H1 (cell line): ENCODE data around the gene SEC14L5. TPM values are rescaled to one million over a fixed set of nuclear protein-coding genes. Genes with fewer than 3 reads are reported as not detected.

ENCODE experiments used
- CTCF ChIA-PET: fragments of 300-600 bp; sonication (Branson Sonifier 250); formaldehyde crosslinking; loops from one replicate; lab custom pipeline; 2021; ENCODE audit not compliant: partially characterized antibody; lab: Charles Lee
- POLR2A ChIA-PET: fragments of 300-600 bp; sonication (Branson Sonifier 250); formaldehyde crosslinking; loops from one replicate; lab custom pipeline; 2021; ENCODE audit warnings: inconsistent platforms; ENCODE audit not compliant: partially characterized antibody; lab: Charles Lee
- DNase-seq, 2 experiments: peaks; one replicate each; pipeline versions ENCODE4 v3.0.0 to v3.0.0-alpha.2; 2010 to 2022; ENCODE audit warnings: low spot score in 2 of 2, low read depth in 1 of 2, mixed read lengths in 1 of 2
- FAIRE-seq: peaks from 2 replicates; lab custom pipeline; 2011; peaks lifted over from hg19 to GRCh38; lab: Jason Lieb, UNC
- H2AFZ ChIP-seq: 2 replicates; pipeline ENCODE4 v1.8.1; 2012; ENCODE audit warnings: low read length, inconsistent platforms
- H2AK5ac ChIP-seq: 2 replicates; pipeline ENCODE4 v1.6.1; 2013; ENCODE audit warnings: low read depth, low read length
- H2BK120ac ChIP-seq: replicated peaks from 2 replicates; pipeline ENCODE3; 2013; ENCODE audit warnings: low read depth, low read length, inconsistent platforms
- H2BK12ac ChIP-seq: 2 replicates; pipeline ENCODE4 v1.6.1; 2013; ENCODE audit warnings: low read depth, low read length
- H2BK15ac ChIP-seq: 2 replicates; pipeline ENCODE4 v1.6.1; 2013; ENCODE audit warnings: low read length
- H2BK20ac ChIP-seq: 2 replicates; pipeline ENCODE4 v1.6.1; 2013; ENCODE audit warnings: low read length
- H2BK5ac ChIP-seq: 2 replicates; pipeline ENCODE4 v1.6.1; 2013; ENCODE audit warnings: low read depth, low read length
- H3K14ac ChIP-seq: 2 replicates; pipeline ENCODE4 v1.6.1; 2013; ENCODE audit warnings: inconsistent platforms; ENCODE audit not compliant: insufficient read length
- H3K18ac ChIP-seq: 2 replicates; pipeline ENCODE4 v1.6.1; 2013; ENCODE audit warnings: low read length; ENCODE audit errors: extremely low read depth
- H3K23ac ChIP-seq: 2 replicates; pipeline ENCODE4 v1.6.1; 2013; ENCODE audit warnings: inconsistent platforms; ENCODE audit not compliant: insufficient read length
- H3K23me2 ChIP-seq: 2 replicates; pipeline ENCODE4 v1.6.1; 2013; ENCODE audit warnings: low read depth, low read length
- H3K27ac ChIP-seq: 2 replicates; pipeline ENCODE4 v1.6.1; 2011; ENCODE audit warnings: low read depth, low read length, inconsistent platforms
- H3K27me3 ChIP-seq, 4 experiments: replicated peaks in 1 of 4; 1 replicate in 1 of 4; 2 replicates in 3 of 4; pipeline versions ENCODE4 v1.6.1 to v1.8.1; 2011 to 2013; ENCODE audit warnings: low read length in 3 of 4, mild to moderate bottlenecking in 3 of 4, inconsistent platforms in 2 of 4, mixed read lengths in 2 of 4, moderate library complexity in 1 of 4; ENCODE audit not compliant: control insufficient read depth in 3 of 4, insufficient read depth in 3 of 4; ENCODE audit errors: extremely low read depth in 1 of 4
- H3K36me3 ChIP-seq, 4 experiments: 2 replicates each; pipeline versions ENCODE4 v1.6.1 to v1.8.1; 2011 to 2013; ENCODE audit warnings: mild to moderate bottlenecking in 4 of 4, low read length in 3 of 4, moderate library complexity in 2 of 4, control low read depth in 1 of 4, inconsistent platforms in 1 of 4; ENCODE audit not compliant: insufficient read depth in 4 of 4, control insufficient read depth in 2 of 4
- H3K4ac ChIP-seq: replicated peaks from 2 replicates; pipeline ENCODE3; 2013; ENCODE audit warnings: low read length, low read depth, mixed read lengths, inconsistent platforms; ENCODE audit not compliant: insufficient read length
- H3K4me1 ChIP-seq, 4 experiments: replicated peaks in 1 of 4; 1 replicate in 1 of 4; 2 replicates in 3 of 4; pipeline versions ENCODE4 v1.6.1 to v1.8.1; 2011 to 2013; ENCODE audit warnings: low read length in 3 of 4, inconsistent platforms in 2 of 4, mixed read lengths in 1 of 4; ENCODE audit not compliant: insufficient read depth in 4 of 4, control insufficient read depth in 3 of 4
- H3K4me2 ChIP-seq, 2 experiments: 2 replicates each; pipeline versions ENCODE4 v1.6.1 to v1.8.1; 2011 to 2013; ENCODE audit warnings: low read depth in 2 of 2, low read length in 2 of 2, control low read depth in 1 of 2, inconsistent platforms in 1 of 2, mild to moderate bottlenecking in 1 of 2; ENCODE audit not compliant: insufficient read depth in 1 of 2
- H3K4me3 ChIP-seq, 4 experiments: fragments of 200-600, 300-600 bp in 1 of 4; sonication (generic), shearing (Covaris generic), sonication (Bioruptor Twin) in 1 of 4; 2 replicates each; pipeline versions ENCODE4 v1.5.1 to v1.8.1; 2011 to 2016; ENCODE audit warnings: low read length in 4 of 4, low read depth in 3 of 4, control low read depth in 2 of 4, inconsistent platforms in 2 of 4, mild to moderate bottlenecking in 2 of 4, mixed read lengths in 1 of 4, moderate library complexity in 1 of 4; ENCODE audit not compliant: insufficient read depth in 2 of 4; ENCODE audit errors: extremely low read depth in 1 of 4
- H3K56ac ChIP-seq: replicated peaks from 2 replicates; pipeline ENCODE3; 2013; ENCODE audit warnings: low read depth, mild to moderate bottlenecking, mixed read lengths, low read length, inconsistent platforms; ENCODE audit not compliant: insufficient read length
- H3K79me1 ChIP-seq: 2 replicates; pipeline ENCODE4 v1.6.1; 2013; ENCODE audit warnings: low read depth, low read length, control low read depth
- H3K79me2 ChIP-seq, 2 experiments: 2 replicates each; pipeline versions ENCODE4 v1.6.1 to v1.8.1; 2012 to 2013; ENCODE audit warnings: low read length in 2 of 2, mild to moderate bottlenecking in 2 of 2, inconsistent platforms in 1 of 2; ENCODE audit not compliant: insufficient read depth in 2 of 2, control insufficient read depth in 1 of 2
- H3K9ac ChIP-seq, 4 experiments: replicated peaks in 1 of 4; 1 replicate in 1 of 4; 2 replicates in 3 of 4; pipeline versions ENCODE4 v1.6.1 to v1.8.1; 2011 to 2013; ENCODE audit warnings: low read depth in 3 of 4, low read length in 3 of 4, control low read depth in 2 of 4, mild to moderate bottlenecking in 2 of 4, moderate library complexity in 2 of 4, inconsistent platforms in 1 of 4; ENCODE audit errors: extremely low read depth in 1 of 4
- H3K9me3 ChIP-seq, 2 experiments: 2 replicates each; pipeline versions ENCODE4 v1.6.1 to v1.8.1; 2012 to 2013; ENCODE audit warnings: mild to moderate bottlenecking in 2 of 2, moderate library complexity in 2 of 2, control low read depth in 1 of 2, inconsistent platforms in 1 of 2, low read depth in 1 of 2, low read length in 1 of 2, mixed read lengths in 1 of 2; ENCODE audit not compliant: insufficient read depth in 2 of 2
- H4K20me1 ChIP-seq, 2 experiments: replicated peaks in 1 of 2; 2 replicates each; pipeline versions ENCODE3 to v1.8.1; 2011 to 2013; ENCODE audit warnings: inconsistent platforms in 2 of 2, low read length in 2 of 2, mild to moderate bottlenecking in 1 of 2; ENCODE audit not compliant: insufficient read depth in 2 of 2, control insufficient read depth in 1 of 2
- H4K5ac ChIP-seq: 2 replicates; pipeline ENCODE4 v1.6.1; 2013; ENCODE audit warnings: low read length, low read depth, mixed read lengths, inconsistent platforms; ENCODE audit not compliant: insufficient read length
- H4K8ac ChIP-seq: 2 replicates; pipeline ENCODE4 v1.8.0; 2013; ENCODE audit warnings: mild to moderate bottlenecking, moderate library complexity, low read length, inconsistent platforms; ENCODE audit not compliant: insufficient read depth; ENCODE audit errors: extremely low read depth
- H4K91ac ChIP-seq: replicated peaks from 2 replicates; pipeline ENCODE3; 2013; ENCODE audit warnings: low read length, mixed read lengths, inconsistent platforms; ENCODE audit not compliant: insufficient read length
- CREB1 ChIP-seq: IDR thresholded peaks from 2 replicates; pipeline ENCODE4 v1.6.1; 2012; ENCODE audit warnings: inconsistent platforms
- KDM1A ChIP-seq: fragments of 200-600, 300-600 bp; sonication (generic); IDR thresholded peaks from 2 replicates; pipeline ENCODE4 v1.7.1; 2016; ENCODE audit warnings: mild to moderate bottlenecking, low read length, borderline replicate concordance
- WGBS, 2 experiments: shearing (Covaris generic) in 1 of 2; methylation state at CpG; one replicate each; pipeline versions ENCODE4 v1.1.6 to v1.1.7; 2013 to 2015; ENCODE audit warnings: low lambda C conversion rate in 2 of 2, mixed read lengths in 2 of 2, inconsistent platforms in 1 of 2, low coverage in 1 of 2, missing lambda C conversion rate in 1 of 2; ENCODE audit not compliant: insufficient replicate concordance in 2 of 2, insufficient coverage in 1 of 2, insufficient read length in 1 of 2; ENCODE audit errors: extremely low coverage in 1 of 2, missing lambda C conversion rate in 1 of 2; 5-methylcytosine and 5-hydroxymethylcytosine counted together
- polyA plus RNA-seq, 7 experiments: library from polyadenylated mRNA; depleted of rRNA in 3 of 7; stranded (reverse) in 5 of 7; unstranded in 2 of 7; fragments of >200 nt in 5 of 7; fragments of 200-250 nt in 2 of 7; gene quantifications; 1 replicate in 5 of 7; 2 replicates in 1 of 7; 4 replicates in 1 of 7; pipeline versions ENCODE4 v1.2.1 to v1.2.3, GENCODE V29; 2011 to 2013; ENCODE audit warnings: missing spikeins in 2 of 7, mixed read lengths in 2 of 7
- total RNA-seq: library from RNA; stranded (reverse); fragmentation: NEBNext Ultra II Directional; extraction: Animal tissue kit (Norgen Biotek cat#: 25700); gene quantifications from 2 replicates; pipeline ENCODE4 v1.2.1, GENCODE V29; 2021

SEC14L5 gene
- total and polyA plus RNA-seq, 2 of the 8 experiments (the other 6 are each of a cell fraction or from before 2014, with no cell fraction given) = 1.9 to 3.0 TPM

DNA sequence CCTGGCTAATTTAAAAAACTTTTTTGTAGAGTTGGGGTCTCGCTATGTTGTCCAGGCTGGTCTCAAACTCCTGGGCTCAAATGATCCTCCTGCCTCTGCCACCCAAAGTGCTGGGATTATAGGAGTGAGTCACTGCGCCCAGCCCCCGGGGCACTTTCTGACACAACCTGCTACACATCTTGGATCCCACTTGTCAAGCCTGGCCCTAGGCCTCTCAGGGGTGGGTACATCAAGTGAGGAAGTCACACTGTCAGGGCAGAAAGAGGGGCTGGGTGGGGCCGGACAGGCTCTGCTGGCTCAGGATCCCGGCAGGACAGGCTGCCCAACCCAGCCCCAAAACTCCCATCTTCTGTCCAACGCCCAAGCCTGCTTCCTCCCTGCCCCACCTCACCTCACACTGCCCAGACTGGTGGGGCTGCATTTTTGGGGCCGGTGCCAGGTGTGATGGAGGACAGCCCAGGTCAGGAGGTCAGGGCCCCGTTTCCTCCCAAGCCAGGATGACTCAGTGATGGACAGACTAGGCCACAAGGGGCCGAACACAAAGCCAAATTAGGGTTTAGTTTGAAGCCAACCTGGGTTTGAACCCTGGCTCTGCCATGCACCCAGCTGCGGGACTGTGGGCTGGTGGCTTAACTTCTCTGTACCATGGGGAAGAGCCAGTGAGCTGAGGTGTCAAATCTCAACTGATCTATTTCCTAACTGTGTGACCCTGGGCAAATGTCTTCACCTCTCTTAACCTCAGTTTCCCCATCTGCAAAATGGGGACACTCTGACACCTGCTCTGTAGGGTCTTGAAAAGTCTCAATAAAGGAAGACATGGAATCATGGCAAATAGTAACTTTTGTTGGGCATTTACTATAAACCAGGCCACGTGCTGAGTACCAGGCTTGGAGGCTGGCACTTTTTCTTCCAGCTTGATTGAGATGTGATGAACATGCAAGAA, 12.3 kb upstream of the SEC14L5 start:
- Histone ChIP-seq H3K4me2 (no peak overlapping the region), H3K9me3 (no peaks in the 10 kb centered on the region)

More for the DNA sequence above, 12.3 kb upstream of the SEC14L5 start:
- Histone ChIP-seq H3K79me2 (no peaks in the 10 kb centered on the region), H2BK120ac (no peak overlapping the region), H3K9ac (no peak overlapping the region), H2BK20ac (no peak overlapping the region), H2BK15ac (0 out of 2 replicates have a peak overlapping the region, but pooled peaks have one; percentile 12), H3K56ac (no peak overlapping the region), H3K4ac (no peak overlapping the region), H4K5ac (no peak overlapping the region), H3K36me3 (no peaks in the 10 kb centered on the region), H4K20me1 (no peaks in the 10 kb centered on the region), H3K14ac (no peak overlapping the region), H2BK5ac (peak overlapping the region; percentile 56; the same call in 1 of the 2 replicates), H4K91ac (no peak overlapping the region), H2AFZ (no peak overlapping the region), H2BK12ac (no peak overlapping the region; the same call in 1 of the 2 replicates), H2AK5ac (no peak overlapping the region), H3K4me3 (no peak overlapping the region), H3K23ac (no peak overlapping the region), H4K8ac (no peak overlapping the region), H3K27me3 (no peaks in the 10 kb centered on the region), H3K4me1 (peaks cover 20 to 46% (median 33%) of the 10 kb centered on the region in 4 experiments), H3K23me2 (peaks cover 8% of the 10 kb centered on the region; the same call in 1 of the 2 replicates), H3K18ac (no peak overlapping the region), H3K79me1 (no peaks in the 10 kb centered on the region), H3K27ac (no peak overlapping the region)
- CTCF ChIA-PET = interaction anchor here (0.9 to 1.5 kb wide), 4 partner anchors 8 to 13 kb away, joined by 3 to 4 read pairs (median 4); partner anchors contain the start of gene PPL
- POLR2A ChIA-PET = interaction anchor here (1.5 kb wide), 1 partner anchor 12 kb away, joined by 5 read pairs; the partner anchor contains the start of gene SEC14L5
- WGBS, 2 experiments = 84% methylated on average over 11 of the region's 11 CpGs; no CpG with 5 or more reads in 1 of the 2 experiments
- TF ChIP-seq KDM1A (peak; percentile 71; the same call in 1 of the 2 replicates), CREB1 (no peak)
- DNase-seq (no peak), FAIRE-seq (no peak)
